ENCODE results near the gene LTBP1.

Gene LTBP1

GRCh38 chr2:33321876-33322483 lies 375.2 kb downstream of the LTBP1 start:
- DNase-seq, result peak; percentile 20

- no peak for DNase-seq
These were observed 375.9 kb downstream of the LTBP1 start for GRCh38 chr2:33322612-33323011.

- peak; percentile 63 for DNase-seq
These were observed 377.2 kb downstream of the LTBP1 start for GRCh38 chr2:33323957-33324356.

GRCh38 chr2:33326100-33326499 lies 379.3 kb downstream of the LTBP1 start:
- DNase-seq, result no peak

GRCh38 chr2:33333433-33333832 lies 386.7 kb downstream of the LTBP1 start:
- no peak for DNase-seq

- DNase-seq, result no peak
These were observed 387.3 kb downstream of the LTBP1 start for GRCh38 chr2:33334083-33334482.

- DNase-seq, result no peak
These were observed 388.8 kb downstream of the LTBP1 start for GRCh38 chr2:33335516-33335915.

GRCh38 chr2:33336036-33336625 lies 389.4 kb downstream of the LTBP1 start:
- peak; percentile 80 for DNase-seq

GRCh38 chr2:33337385-33337960 lies 390.7 kb downstream of the LTBP1 start:
- no peak for DNase-seq

- DNase-seq, result no peak
These were observed 391.2 kb downstream of the LTBP1 start for GRCh38 chr2:33337981-33338380.

GRCh38 chr2:33339269-33339668 lies 392.5 kb downstream of the LTBP1 start:
- DNase-seq, result no peak

- DNase-seq, result no peak
These were observed 393.5 kb downstream of the LTBP1 start for GRCh38 chr2:33340280-33340679.

GRCh38 chr2:33342171-33342570 lies 395.4 kb downstream of the LTBP1 start:
- no peak for DNase-seq

GRCh38 chr2:33342705-33343104 lies 396.0 kb downstream of the LTBP1 start:
- no peak for DNase-seq

- DNase-seq, result no peak
These were observed 396.7 kb downstream of the LTBP1 start for GRCh38 chr2:33343387-33343895.

GRCh38 chr2:33344230-33344629 lies 397.5 kb downstream of the LTBP1 start:
- DNase-seq, result no peak

- no peak for DNase-seq
These were observed 401.1 kb downstream of the LTBP1 start for GRCh38 chr2:33347856-33348255.

- DNase-seq, result no peak
These were observed 403.9 kb downstream of the LTBP1 start for GRCh38 chr2:33350632-33351031.

- no peak for DNase-seq
These were observed 405.0 kb downstream of the LTBP1 start for GRCh38 chr2:33351781-33352180.

GRCh38 chr2:33354981-33355380 lies 408.2 kb downstream of the LTBP1 start:
- DNase-seq, result no peak

- DNase-seq, result no peak
These were observed 412.1 kb downstream of the LTBP1 start for GRCh38 chr2:33358878-33359277.

- peak; percentile 38 for DNase-seq
These were observed 416.9 kb downstream of the LTBP1 start for GRCh38 chr2:33363325-33364298.

GRCh38 chr2:33365264-33365970 lies 418.7 kb downstream of the LTBP1 start:
- DNase-seq, result no peak
